A673 (cell line): ENCODE measurements around the gene PLSCR1. TPM values are rescaled to one million over a fixed set of nuclear protein-coding genes. Genes with fewer than 3 reads are reported as not detected.

Experiments used
- BruUV-seq: library from RNA; stranded (reverse); fragments of 400-500 nt; replicated peaks from 2 replicates; lab custom pipeline; 2021; lab: Mats Ljungman, UMichigan
- CTCF ChIA-PET: fragments of 300-600 bp; sonication (Branson Sonifier 250); formaldehyde crosslinking; loops from one replicate; lab custom pipeline; 2022; ENCODE audit warnings: antibody characterized with exemption; lab: Charles Lee
- POLR2A ChIA-PET: fragments of 300-600 bp; sonication (Branson Sonifier 250); formaldehyde crosslinking; loops from one replicate; lab custom pipeline; 2022; ENCODE audit warnings: antibody characterized with exemption; ENCODE audit not compliant: low non-redundant PET; lab: Charles Lee
- DNase-seq: peaks from one replicate; pipeline ENCODE4 v3.0.0-alpha.2; 2015; ENCODE audit warnings: low spot score
- H3K27ac ChIP-seq: fragments of 200-600 bp; sonication (generic); 2 replicates; pipeline ENCODE4 v1.5.1; 2016; ENCODE audit warnings: mixed run types, low read depth, mild to moderate bottlenecking, mixed read lengths, antibody characterized with exemption, low read length; ENCODE audit not compliant: poor library complexity, severe bottlenecking
- H3K27me3 ChIP-seq: fragments of 200-600 bp; sonication (generic); replicated peaks from 2 replicates; pipeline ENCODE4 v1.6.1; 2017; ENCODE audit warnings: mixed run types, low read depth, mild to moderate bottlenecking, mixed read lengths, antibody characterized with exemption, low read length; ENCODE audit not compliant: insufficient read depth, poor library complexity
- H3K36me3 ChIP-seq: fragments of 200-600 bp; sonication (generic); 2 replicates; pipeline ENCODE4 v1.6.1; 2016; ENCODE audit warnings: mixed run types, mild to moderate bottlenecking, mixed read lengths, antibody characterized with exemption, low read length; ENCODE audit not compliant: insufficient read depth, poor library complexity, severe bottlenecking
- H3K4me1 ChIP-seq: fragments of 200-600 bp; sonication (generic); 2 replicates; pipeline ENCODE4 v1.6.1; 2017; ENCODE audit warnings: mixed run types, mild to moderate bottlenecking, mixed read lengths, antibody characterized with exemption, low read length; ENCODE audit not compliant: insufficient read depth, poor library complexity, severe bottlenecking
- H3K4me3 ChIP-seq: fragments of 200-600 bp; sonication (generic); 2 replicates; pipeline ENCODE4 v1.5.1; 2016; ENCODE audit warnings: low read depth, mixed run types, mild to moderate bottlenecking, mixed read lengths, low read length; ENCODE audit not compliant: poor library complexity, severe bottlenecking
- H3K9me3 ChIP-seq: fragments of 200-600 bp; sonication (generic); 2 replicates; pipeline ENCODE4 v1.6.1; 2016; ENCODE audit warnings: mixed run types, low read depth, mild to moderate bottlenecking, mixed read lengths, antibody characterized with exemption, low read length; ENCODE audit not compliant: poor library complexity, severe bottlenecking
- EZH2 ChIP-seq: fragments of 200-600 bp; sonication (generic); IDR thresholded peaks from 2 replicates; pipeline ENCODE4 v1.6.1; 2017; ENCODE audit warnings: borderline replicate concordance, low read depth, mild to moderate bottlenecking, mixed read lengths, antibody characterized with exemption, low read length; ENCODE audit not compliant: poor library complexity, severe bottlenecking
- intact Hi-C: fragments of 100-400 bp; cut with micrococcal nuclease; formaldehyde crosslinking; loops from one replicate; pipeline ENCODE4 v1.10.0; 2022; ENCODE audit not compliant: unreplicated experiment
- total RNA-seq: library from RNA; stranded (reverse); gene quantifications from 2 replicates; pipeline ENCODE4 v1.2.3, GENCODE V29; 2021
- TF ChIP-seq, protein P1 (sequence below): fragments of 300-800, 200-600 bp; sonication (generic); conservative IDR thresholded peaks from 2 replicates; pipeline ENCODE4 v1.5.1; 2017; ENCODE audit warnings: low read depth, mild to moderate bottlenecking, antibody characterized with exemption, low read length, moderate library complexity, mixed read lengths

PLSCR1 gene
- total RNA-seq, 1 experiment from 2014 or later, result 49.3 TPM

DNA sequence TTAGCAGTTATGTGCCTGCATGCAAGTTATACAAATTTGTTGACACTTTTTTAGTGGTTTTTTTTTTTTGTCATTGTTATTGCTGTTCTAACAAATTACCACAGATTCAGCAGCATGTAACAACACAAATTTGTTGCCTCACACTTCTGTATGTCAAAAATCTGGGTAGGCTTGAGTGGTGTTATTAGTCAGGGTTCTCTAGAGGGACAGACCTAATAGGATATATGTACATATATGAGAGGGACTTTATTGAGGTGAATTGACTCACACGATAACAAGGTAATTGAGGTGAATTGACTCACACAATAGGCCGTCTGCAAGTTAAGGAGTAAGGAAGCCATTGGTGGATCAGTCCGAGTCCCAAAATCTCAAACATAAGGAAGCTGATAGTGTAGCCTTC lies 15.0 kb upstream of the PLSCR1 start:
- no peaks in the 10 kb centered on the region for H3K27me3 ChIP-seq
- no peak for TF ChIP-seq EZH2
- TF ChIP-seq, protein P1, sequence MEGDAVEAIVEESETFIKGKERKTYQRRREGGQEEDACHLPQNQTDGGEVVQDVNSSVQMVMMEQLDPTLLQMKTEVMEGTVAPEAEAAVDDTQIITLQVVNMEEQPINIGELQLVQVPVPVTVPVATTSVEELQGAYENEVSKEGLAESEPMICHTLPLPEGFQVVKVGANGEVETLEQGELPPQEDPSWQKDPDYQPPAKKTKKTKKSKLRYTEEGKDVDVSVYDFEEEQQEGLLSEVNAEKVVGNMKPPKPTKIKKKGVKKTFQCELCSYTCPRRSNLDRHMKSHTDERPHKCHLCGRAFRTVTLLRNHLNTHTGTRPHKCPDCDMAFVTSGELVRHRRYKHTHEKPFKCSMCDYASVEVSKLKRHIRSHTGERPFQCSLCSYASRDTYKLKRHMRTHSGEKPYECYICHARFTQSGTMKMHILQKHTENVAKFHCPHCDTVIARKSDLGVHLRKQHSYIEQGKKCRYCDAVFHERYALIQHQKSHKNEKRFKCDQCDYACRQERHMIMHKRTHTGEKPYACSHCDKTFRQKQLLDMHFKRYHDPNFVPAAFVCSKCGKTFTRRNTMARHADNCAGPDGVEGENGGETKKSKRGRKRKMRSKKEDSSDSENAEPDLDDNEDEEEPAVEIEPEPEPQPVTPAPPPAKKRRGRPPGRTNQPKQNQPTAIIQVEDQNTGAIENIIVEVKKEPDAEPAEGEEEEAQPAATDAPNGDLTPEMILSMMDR, result no peak
- ChIA-PET CTCF (no interaction called here), POLR2A (no interaction called here)
- no peaks in the 10 kb centered on the region for H3K9me3 ChIP-seq
- H3K4me1 ChIP-seq, result no peaks in the 10 kb centered on the region
- DNase-seq, result no peak
- no TSS peak for BruUV-seq
- no peaks in the 10 kb centered on the region for H3K36me3 ChIP-seq
- H3K4me3 ChIP-seq, result no peak overlapping the region
- no peak overlapping the region for H3K27ac ChIP-seq
- intact Hi-C loops, result no loop called here

DNA sequence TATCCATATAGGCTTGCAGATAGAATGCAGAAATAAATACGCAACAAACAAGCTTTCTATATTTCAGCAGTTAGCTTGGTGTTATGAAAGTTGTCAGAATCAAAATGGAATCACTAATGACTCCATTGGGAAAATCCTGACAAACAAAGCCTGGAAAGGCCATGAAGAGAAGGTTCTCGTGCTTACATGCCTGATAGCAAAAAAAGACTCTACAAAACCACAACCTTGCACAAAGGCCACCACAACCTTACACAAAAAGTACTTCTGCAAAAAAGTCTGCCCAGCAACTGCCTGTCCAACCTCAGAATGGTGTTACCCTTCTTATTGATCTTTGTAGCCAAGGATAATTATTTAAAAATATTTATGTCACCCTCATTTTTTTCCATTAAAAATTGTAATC lies 14.4 kb upstream of the PLSCR1 start:
- Histone ChIP-seq H3K27me3 (no peaks in the 10 kb centered on the region), H3K36me3 (no peaks in the 10 kb centered on the region), H3K9me3 (no peaks in the 10 kb centered on the region), H3K27ac (no peak overlapping the region), H3K4me3 (no peak overlapping the region), H3K4me1 (no peaks in the 10 kb centered on the region)
- ChIA-PET POLR2A (no interaction called here), CTCF (no interaction called here)
- DNase-seq, result no peak
- TF ChIP-seq, protein P1, result no peak
- no peak for TF ChIP-seq EZH2
- intact Hi-C loops, result no loop called here
- no TSS peak for BruUV-seq

DNA sequence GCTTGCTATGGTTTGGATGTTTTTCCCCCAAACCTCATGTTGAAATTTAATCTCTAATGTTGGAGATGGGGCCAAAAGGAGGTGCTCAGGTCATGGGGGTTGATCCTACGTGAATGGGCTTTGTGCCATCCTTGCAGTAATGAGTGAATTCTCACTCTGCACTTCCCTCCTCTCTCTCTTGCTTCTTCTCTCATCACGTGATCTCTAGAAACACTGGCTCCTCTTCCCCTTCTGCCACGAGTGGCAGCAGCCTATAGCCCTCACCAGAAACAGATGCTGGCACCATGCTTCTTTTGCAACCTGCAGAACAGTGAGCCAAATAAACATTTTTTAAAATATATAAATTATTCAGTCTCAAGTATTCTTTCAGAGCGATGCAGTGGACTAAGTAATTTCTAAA lies 13.3 kb upstream of the PLSCR1 start:
- H3K4me1 ChIP-seq, result no peaks in the 10 kb centered on the region
- CTCF ChIA-PET, result no interaction called here
- intact Hi-C loops, result no loop called here

More for the DNA sequence above, 13.3 kb upstream of the PLSCR1 start:
- POLR2A ChIA-PET, result no interaction called here
- no peak for DNase-seq
- H3K27me3 ChIP-seq, result no peaks in the 10 kb centered on the region
- TF ChIP-seq EZH2, result no peak
- TF ChIP-seq, protein P1, result no peak
- H3K27ac ChIP-seq, result no peak overlapping the region
- no peaks in the 10 kb centered on the region for H3K36me3 ChIP-seq
- H3K9me3 ChIP-seq, result no peaks in the 10 kb centered on the region
- BruUV-seq, result no TSS peak
- no peak overlapping the region for H3K4me3 ChIP-seq
